ENCODE measurements around the gene NEK5. TPM values are rescaled to one million over a fixed set of nuclear protein-coding genes. Genes with fewer than 3 reads are reported as not detected.

NEK5 gene
- total RNA-seq, 6 experiments from 2014 or later = 0.06 TPM; not detected in 5

GRCh38 chr13:52141299-52141698, 12.4 kb upstream of the NEK5 start:
- peak; percentile 69 to 86 (median 72) for ATAC-seq

GRCh38 chr13:52137489-52137888, 8.6 kb upstream of the NEK5 start:
- ATAC-seq = no peak

More at GRCh38 chr13:52141299-52141698, 12.4 kb upstream of the NEK5 start:
- no peak for DNase-seq
- no peaks in the 10 kb centered on the region for H3K27me3 ChIP-seq
- peaks cover 0 to 6% (median 0%) of the 10 kb centered on the region in 4 donors for H3K36me3 ChIP-seq
- H3K4me3 ChIP-seq = no peak overlapping the region
- no peaks in the 10 kb centered on the region for H3K9me3 ChIP-seq
- intact Hi-C loops (cut with DNase I) = no loop called here
- H3K4me1 ChIP-seq = no peaks in the 10 kb centered on the region
- no peak overlapping the region for H3K27ac ChIP-seq
- TF ChIP-seq POLR2A (IDR thresholded peaks at IDR 0.05) = no peak
- TF ChIP-seq, protein P1, sequence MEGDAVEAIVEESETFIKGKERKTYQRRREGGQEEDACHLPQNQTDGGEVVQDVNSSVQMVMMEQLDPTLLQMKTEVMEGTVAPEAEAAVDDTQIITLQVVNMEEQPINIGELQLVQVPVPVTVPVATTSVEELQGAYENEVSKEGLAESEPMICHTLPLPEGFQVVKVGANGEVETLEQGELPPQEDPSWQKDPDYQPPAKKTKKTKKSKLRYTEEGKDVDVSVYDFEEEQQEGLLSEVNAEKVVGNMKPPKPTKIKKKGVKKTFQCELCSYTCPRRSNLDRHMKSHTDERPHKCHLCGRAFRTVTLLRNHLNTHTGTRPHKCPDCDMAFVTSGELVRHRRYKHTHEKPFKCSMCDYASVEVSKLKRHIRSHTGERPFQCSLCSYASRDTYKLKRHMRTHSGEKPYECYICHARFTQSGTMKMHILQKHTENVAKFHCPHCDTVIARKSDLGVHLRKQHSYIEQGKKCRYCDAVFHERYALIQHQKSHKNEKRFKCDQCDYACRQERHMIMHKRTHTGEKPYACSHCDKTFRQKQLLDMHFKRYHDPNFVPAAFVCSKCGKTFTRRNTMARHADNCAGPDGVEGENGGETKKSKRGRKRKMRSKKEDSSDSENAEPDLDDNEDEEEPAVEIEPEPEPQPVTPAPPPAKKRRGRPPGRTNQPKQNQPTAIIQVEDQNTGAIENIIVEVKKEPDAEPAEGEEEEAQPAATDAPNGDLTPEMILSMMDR (IDR thresholded peaks at IDR 0.05) = peak in 3 of 4 donors; percentile 19 to 25 (median 21)
- 19% methylated on average over 2 of the region's 2 CpGs for WGBS (ENCODE audit: insufficient coverage, low coverage, low lambda C conversion rate, missing lambda C conversion rate)

DNA sequence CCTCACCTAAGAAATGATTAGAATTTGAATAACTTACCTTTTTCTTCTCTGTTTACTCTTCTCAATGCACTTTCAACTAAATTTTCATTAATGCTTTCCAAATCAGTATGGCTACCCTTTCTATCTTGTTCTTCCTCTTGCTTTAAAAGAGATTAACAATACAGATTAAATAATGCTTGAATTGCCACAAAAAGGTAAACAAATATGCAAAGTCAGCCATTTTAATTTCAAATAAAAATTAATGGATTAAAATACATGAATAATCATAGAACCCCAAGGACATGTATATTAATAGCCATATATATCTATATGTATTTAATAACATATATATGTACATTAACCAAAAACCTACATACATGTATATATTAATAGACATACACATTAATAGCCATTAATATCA, 7.9 kb upstream of the NEK5 start:
- TF ChIP-seq, protein P1 (IDR thresholded peaks at IDR 0.05) = no peak
- TF ChIP-seq POLR2A (IDR thresholded peaks at IDR 0.05) = no peak
- intact Hi-C loops (cut with DNase I) = no loop called here
- no peak overlapping the region for H3K4me3 ChIP-seq
- DNase-seq (no peak), ATAC-seq (no peak)
- H3K27ac ChIP-seq = no peak overlapping the region
- H3K9me3 ChIP-seq = no peaks in the 10 kb centered on the region
- peaks cover 0 to 15% (median 0%) of the 10 kb centered on the region in 4 donors for H3K36me3 ChIP-seq
- H3K4me1 ChIP-seq = no peaks in the 10 kb centered on the region
- no peaks in the 10 kb centered on the region for H3K27me3 ChIP-seq

More at GRCh38 chr13:52137489-52137888, 8.6 kb upstream of the NEK5 start:
- Histone ChIP-seq H3K4me1 (no peaks in the 10 kb centered on the region), H3K27me3 (no peaks in the 10 kb centered on the region), H3K36me3 (peaks cover 0 to 15% (median 0%) of the 10 kb centered on the region in 4 donors), H3K9me3 (no peaks in the 10 kb centered on the region), H3K27ac (no peak overlapping the region), H3K4me3 (no peak overlapping the region)
- WGBS (ENCODE audit: insufficient coverage, low coverage, low lambda C conversion rate, missing lambda C conversion rate) = 88% methylated on average over 3 of the region's 3 CpGs
- no peak for DNase-seq
- intact Hi-C loops (cut with DNase I) = no loop called here
- TF ChIP-seq POLR2A (IDR thresholded peaks at IDR 0.05) = no peak
- TF ChIP-seq, protein P1 (IDR thresholded peaks at IDR 0.05) = no peak

DNA sequence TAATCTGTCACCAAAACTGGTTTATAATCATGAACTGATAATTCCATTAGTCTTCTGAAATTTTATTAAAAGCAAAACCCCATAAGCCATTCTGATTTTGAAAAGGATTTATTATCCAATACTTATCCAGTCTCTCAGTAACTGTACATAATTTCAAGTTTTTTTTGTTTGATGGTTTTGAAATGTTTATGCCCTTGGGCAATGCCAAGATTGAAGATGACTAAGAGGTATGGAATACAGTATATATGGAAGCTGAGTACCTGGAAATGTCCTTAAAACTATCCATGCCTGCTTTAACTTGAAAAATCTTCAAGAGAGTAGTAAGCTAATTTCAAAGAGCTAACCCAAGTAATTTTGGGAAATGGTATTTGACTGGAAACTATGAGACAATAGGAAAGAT, 1.8 kb upstream of the NEK5 start:
- ATAC-seq = no peak
- Histone ChIP-seq H3K27ac (no peak overlapping the region), H3K4me3 (no peak overlapping the region), H3K36me3 (peaks cover 0 to 10% (median 0%) of the 10 kb centered on the region in 4 donors), H3K4me1 (peaks cover 0 to 12% (median 0%) of the 10 kb centered on the region in 4 donors), H3K27me3 (no peaks in the 10 kb centered on the region), H3K9me3 (no peaks in the 10 kb centered on the region)
- intact Hi-C loops (cut with DNase I) = no loop called here
- no peak for DNase-seq
- TF ChIP-seq POLR2A (IDR thresholded peaks at IDR 0.05) = no peak
- TF ChIP-seq, protein P1 (IDR thresholded peaks at IDR 0.05) = no peak
